IMR-90 (cell line): ENCODE data around the gene MRPL57.

Experiments
- BHLHE40 ChIP-seq: fragments of 150-350 bp; IDR thresholded peaks from 2 replicates; pipeline ENCODE4 v1.6.1; 2016; ENCODE audit warnings: mild to moderate bottlenecking, low read depth, low read length
- CHD1 ChIP-seq: IDR thresholded peaks from 2 replicates; pipeline ENCODE4 v1.6.1; 2012; ENCODE audit warnings: low read depth, low read length, improper control_type of control experiment
- FOS ChIP-seq: fragments of 150-350 bp; IDR thresholded peaks from 2 replicates; pipeline ENCODE4 v1.6.1; 2016; ENCODE audit warnings: low read depth, low read length
- MAZ ChIP-seq: IDR thresholded peaks from 2 replicates; pipeline ENCODE4 v1.6.1; 2012; ENCODE audit warnings: low read depth, mild to moderate bottlenecking, low read length, improper control_type of control experiment, moderate library complexity, borderline replicate concordance
- NFE2L2 ChIP-seq: fragments of 150-350 bp; IDR thresholded peaks from 2 replicates; pipeline ENCODE4 v1.6.1; 2016; ENCODE audit warnings: low read depth, mild to moderate bottlenecking, low read length
- POLR2A ChIP-seq: IDR thresholded peaks from 2 replicates; pipeline ENCODE4 v1.6.1; 2012; ENCODE audit warnings: mild to moderate bottlenecking, low read depth, low read length
- RAD21 ChIP-seq: IDR thresholded peaks from 2 replicates; pipeline ENCODE4 v1.6.1; 2012; ENCODE audit warnings: low read length, improper control_type of control experiment
- RCOR1 ChIP-seq: IDR thresholded peaks from 2 replicates; pipeline ENCODE4 v1.6.1; 2012; ENCODE audit warnings: mild to moderate bottlenecking, low read length, improper control_type of control experiment; ENCODE audit not compliant: insufficient replicate concordance
- RFX5 ChIP-seq: IDR thresholded peaks from 2 replicates; pipeline ENCODE4 v1.8.0; 2012; ENCODE audit warnings: low read depth, mild to moderate bottlenecking, low read length, moderate library complexity
- SMC3 ChIP-seq: fragments of 150-350 bp; IDR thresholded peaks from 2 replicates; pipeline ENCODE4 v1.6.1; 2016; ENCODE audit warnings: low read depth, mild to moderate bottlenecking, antibody characterized with exemption, low read length, moderate library complexity
- TF ChIP-seq, protein P1 (sequence below): conservative IDR thresholded peaks from 2 replicates; pipeline ENCODE4 v1.5.1; 2012; ENCODE audit warnings: mild to moderate bottlenecking, low read depth, low read length, improper control_type of control experiment
- TF ChIP-seq, protein P2 (sequence below): fragments of 150-350 bp; IDR thresholded peaks from 2 replicates; pipeline ENCODE4 v1.6.1; 2017; ENCODE audit warnings: mild to moderate bottlenecking, antibody characterized with exemption, low read length, low read depth
- TF ChIP-seq, protein P3 (sequence below): fragments of 150-350 bp; IDR thresholded peaks from 2 replicates; pipeline ENCODE4 v1.6.1; 2016; ENCODE audit warnings: low read depth, mild to moderate bottlenecking, low read length, moderate library complexity, borderline replicate concordance

DNA sequence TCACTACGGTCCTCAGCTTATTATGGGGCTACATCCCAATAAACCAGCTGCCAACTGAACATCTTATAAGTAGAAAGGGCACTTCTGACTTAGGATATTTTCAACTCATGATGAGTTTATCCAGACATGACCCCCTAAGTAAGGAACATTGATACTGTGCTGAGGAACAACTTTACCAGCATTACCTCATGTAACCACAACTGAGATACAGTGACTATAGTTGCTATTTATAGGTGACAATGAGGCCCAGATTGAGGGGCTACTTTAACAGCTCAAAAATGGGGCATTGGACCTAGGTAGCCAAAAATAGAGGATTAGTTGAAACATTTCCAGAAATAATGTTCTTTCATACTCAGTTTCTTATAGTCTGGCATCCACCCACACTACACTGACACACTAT is 26.9 kb upstream of the MRPL57 start:
- TF ChIP-seq POLR2A: no peak
- TF ChIP-seq, protein P1, sequence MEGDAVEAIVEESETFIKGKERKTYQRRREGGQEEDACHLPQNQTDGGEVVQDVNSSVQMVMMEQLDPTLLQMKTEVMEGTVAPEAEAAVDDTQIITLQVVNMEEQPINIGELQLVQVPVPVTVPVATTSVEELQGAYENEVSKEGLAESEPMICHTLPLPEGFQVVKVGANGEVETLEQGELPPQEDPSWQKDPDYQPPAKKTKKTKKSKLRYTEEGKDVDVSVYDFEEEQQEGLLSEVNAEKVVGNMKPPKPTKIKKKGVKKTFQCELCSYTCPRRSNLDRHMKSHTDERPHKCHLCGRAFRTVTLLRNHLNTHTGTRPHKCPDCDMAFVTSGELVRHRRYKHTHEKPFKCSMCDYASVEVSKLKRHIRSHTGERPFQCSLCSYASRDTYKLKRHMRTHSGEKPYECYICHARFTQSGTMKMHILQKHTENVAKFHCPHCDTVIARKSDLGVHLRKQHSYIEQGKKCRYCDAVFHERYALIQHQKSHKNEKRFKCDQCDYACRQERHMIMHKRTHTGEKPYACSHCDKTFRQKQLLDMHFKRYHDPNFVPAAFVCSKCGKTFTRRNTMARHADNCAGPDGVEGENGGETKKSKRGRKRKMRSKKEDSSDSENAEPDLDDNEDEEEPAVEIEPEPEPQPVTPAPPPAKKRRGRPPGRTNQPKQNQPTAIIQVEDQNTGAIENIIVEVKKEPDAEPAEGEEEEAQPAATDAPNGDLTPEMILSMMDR: no peak
- TF ChIP-seq RCOR1: no peak
- no peak for TF ChIP-seq RAD21
- TF ChIP-seq, protein P2, sequence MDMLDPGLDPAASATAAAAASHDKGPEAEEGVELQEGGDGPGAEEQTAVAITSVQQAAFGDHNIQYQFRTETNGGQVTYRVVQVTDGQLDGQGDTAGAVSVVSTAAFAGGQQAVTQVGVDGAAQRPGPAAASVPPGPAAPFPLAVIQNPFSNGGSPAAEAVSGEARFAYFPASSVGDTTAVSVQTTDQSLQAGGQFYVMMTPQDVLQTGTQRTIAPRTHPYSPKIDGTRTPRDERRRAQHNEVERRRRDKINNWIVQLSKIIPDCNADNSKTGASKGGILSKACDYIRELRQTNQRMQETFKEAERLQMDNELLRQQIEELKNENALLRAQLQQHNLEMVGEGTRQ: no peak
- no peak for TF ChIP-seq MAZ
- no peak for TF ChIP-seq CHD1
- TF ChIP-seq, protein P3, sequence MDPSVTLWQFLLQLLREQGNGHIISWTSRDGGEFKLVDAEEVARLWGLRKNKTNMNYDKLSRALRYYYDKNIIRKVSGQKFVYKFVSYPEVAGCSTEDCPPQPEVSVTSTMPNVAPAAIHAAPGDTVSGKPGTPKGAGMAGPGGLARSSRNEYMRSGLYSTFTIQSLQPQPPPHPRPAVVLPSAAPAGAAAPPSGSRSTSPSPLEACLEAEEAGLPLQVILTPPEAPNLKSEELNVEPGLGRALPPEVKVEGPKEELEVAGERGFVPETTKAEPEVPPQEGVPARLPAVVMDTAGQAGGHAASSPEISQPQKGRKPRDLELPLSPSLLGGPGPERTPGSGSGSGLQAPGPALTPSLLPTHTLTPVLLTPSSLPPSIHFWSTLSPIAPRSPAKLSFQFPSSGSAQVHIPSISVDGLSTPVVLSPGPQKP: no peak
- TF ChIP-seq FOS: no peak
- no peak for TF ChIP-seq RFX5
- no peak for TF ChIP-seq NFE2L2
- TF ChIP-seq SMC3: no peak
- no peak for TF ChIP-seq BHLHE40
